Fibroblast of lung (primary cell): ENCODE results near the gene ENO1.

Source experiments
- EZH2 ChIP-seq: IDR thresholded peaks from 2 replicates; pipeline ENCODE4 v1.5.1; 2012; ENCODE audit warnings: low read length, control low read depth, mild to moderate bottlenecking; ENCODE audit errors: missing control alignments
- TF ChIP-seq, protein P1 (sequence below), 2 donors: IDR thresholded peaks in 1 of 2; conservative IDR thresholded peaks in 1 of 2; 1 replicate in 1 of 2; 2 replicates in 1 of 2; pipeline ENCODE4 v1.5.1; 2011 to 2012; ENCODE audit warnings: low read length in 2 of 2, control low read depth in 1 of 2, inconsistent platforms in 1 of 2, low read depth in 1 of 2, mild to moderate bottlenecking in 1 of 2

GRCh38 chr1:8847990-8848389 lies 30.5 kb downstream of the ENO1 start:
- TF ChIP-seq, protein P1, sequence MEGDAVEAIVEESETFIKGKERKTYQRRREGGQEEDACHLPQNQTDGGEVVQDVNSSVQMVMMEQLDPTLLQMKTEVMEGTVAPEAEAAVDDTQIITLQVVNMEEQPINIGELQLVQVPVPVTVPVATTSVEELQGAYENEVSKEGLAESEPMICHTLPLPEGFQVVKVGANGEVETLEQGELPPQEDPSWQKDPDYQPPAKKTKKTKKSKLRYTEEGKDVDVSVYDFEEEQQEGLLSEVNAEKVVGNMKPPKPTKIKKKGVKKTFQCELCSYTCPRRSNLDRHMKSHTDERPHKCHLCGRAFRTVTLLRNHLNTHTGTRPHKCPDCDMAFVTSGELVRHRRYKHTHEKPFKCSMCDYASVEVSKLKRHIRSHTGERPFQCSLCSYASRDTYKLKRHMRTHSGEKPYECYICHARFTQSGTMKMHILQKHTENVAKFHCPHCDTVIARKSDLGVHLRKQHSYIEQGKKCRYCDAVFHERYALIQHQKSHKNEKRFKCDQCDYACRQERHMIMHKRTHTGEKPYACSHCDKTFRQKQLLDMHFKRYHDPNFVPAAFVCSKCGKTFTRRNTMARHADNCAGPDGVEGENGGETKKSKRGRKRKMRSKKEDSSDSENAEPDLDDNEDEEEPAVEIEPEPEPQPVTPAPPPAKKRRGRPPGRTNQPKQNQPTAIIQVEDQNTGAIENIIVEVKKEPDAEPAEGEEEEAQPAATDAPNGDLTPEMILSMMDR (conservative IDR thresholded peaks at IDR 0.05 in 1 of 2, IDR thresholded peaks at IDR 0.05 in 1 of 2; ENCODE audit: low read depth in 1 of 2, low read length in 2 of 2), result no peak
- no peak for TF ChIP-seq EZH2
